HG02571 (cell line): Measurements from ENCODE around the gene CIAO1.
A peak's percentile ranks its signal among the peaks of the same experiment; 100 is the strongest.
"Not testable (repeated sequence)": the region's sequence is repeated elsewhere in the genome, so short reads cannot be mapped to it uniquely, and the experiment has no call there.

Experiments used
- ATAC-seq: cut with Tn5 transposase; IDR thresholded peaks from one replicate; pipeline ENCODE4 v1.9.1; 2021; ENCODE audit warnings: mild to moderate bottlenecking, moderate library complexity; ENCODE audit not compliant: unreplicated experiment

The CIAO1 gene

GRCh38 chr2:96249654-96250053 is 16.4 kb upstream of the CIAO1 start:
- no peak for ATAC-seq

GRCh38 chr2:96250188-96250587 is 15.8 kb upstream of the CIAO1 start:
- ATAC-seq: no peak

- ATAC-seq: no peak
Observed at GRCh38 chr2:96251721-96252292, 14.2 kb upstream of the CIAO1 start.

- ATAC-seq: no peak
Observed at GRCh38 chr2:96252526-96252925, 13.5 kb upstream of the CIAO1 start.

GRCh38 chr2:96253006-96253405 is 13.0 kb upstream of the CIAO1 start:
- ATAC-seq: no peak

- no peak for ATAC-seq
Observed at GRCh38 chr2:96254571-96254970, 11.5 kb upstream of the CIAO1 start.

GRCh38 chr2:96256611-96257113 is 9.4 kb upstream of the CIAO1 start:
- no peak for ATAC-seq

GRCh38 chr2:96257744-96258143 is 8.3 kb upstream of the CIAO1 start:
- ATAC-seq: not testable (repeated sequence)

- ATAC-seq: no peak
Observed at GRCh38 chr2:96258166-96259022, 7.6 kb upstream of the CIAO1 start.

GRCh38 chr2:96259497-96259921 is 6.5 kb upstream of the CIAO1 start:
- no peak for ATAC-seq

- no peak for ATAC-seq
Observed at GRCh38 chr2:96260387-96261260, 5.4 kb upstream of the CIAO1 start.

GRCh38 chr2:96261328-96262003 is 4.6 kb upstream of the CIAO1 start:
- ATAC-seq: no peak

- ATAC-seq: no peak
Observed at GRCh38 chr2:96262306-96262705, 3.7 kb upstream of the CIAO1 start.

- no peak for ATAC-seq
Observed at GRCh38 chr2:96264086-96264485, 1.9 kb upstream of the CIAO1 start.

- ATAC-seq: no peak
Observed at GRCh38 chr2:96264656-96265348, 1.2 kb upstream of the CIAO1 start.

GRCh38 chr2:96265349-96265839 is 631 bp upstream of the CIAO1 start:
- peak; percentile 10 for ATAC-seq

- no peak for ATAC-seq
Observed at GRCh38 chr2:96267159-96267971, 1.3 kb downstream of the CIAO1 start.

GRCh38 chr2:96271995-96272394 is 6.0 kb downstream of the CIAO1 start:
- no peak for ATAC-seq

GRCh38 chr2:96273763-96274162 is 7.7 kb downstream of the CIAO1 start:
- no peak for ATAC-seq
